NCI-H345 treated with DMSO at 0.1 percent for 48 hours (cell line): ENCODE data around the gene RANBP1.

Source experiments
- DNase-seq: peaks from one replicate; lab custom pipeline; 2025; ENCODE audit not compliant: unreplicated experiment; lab: John Stamatoyannopoulos, UW

The RANBP1 gene

DNA sequence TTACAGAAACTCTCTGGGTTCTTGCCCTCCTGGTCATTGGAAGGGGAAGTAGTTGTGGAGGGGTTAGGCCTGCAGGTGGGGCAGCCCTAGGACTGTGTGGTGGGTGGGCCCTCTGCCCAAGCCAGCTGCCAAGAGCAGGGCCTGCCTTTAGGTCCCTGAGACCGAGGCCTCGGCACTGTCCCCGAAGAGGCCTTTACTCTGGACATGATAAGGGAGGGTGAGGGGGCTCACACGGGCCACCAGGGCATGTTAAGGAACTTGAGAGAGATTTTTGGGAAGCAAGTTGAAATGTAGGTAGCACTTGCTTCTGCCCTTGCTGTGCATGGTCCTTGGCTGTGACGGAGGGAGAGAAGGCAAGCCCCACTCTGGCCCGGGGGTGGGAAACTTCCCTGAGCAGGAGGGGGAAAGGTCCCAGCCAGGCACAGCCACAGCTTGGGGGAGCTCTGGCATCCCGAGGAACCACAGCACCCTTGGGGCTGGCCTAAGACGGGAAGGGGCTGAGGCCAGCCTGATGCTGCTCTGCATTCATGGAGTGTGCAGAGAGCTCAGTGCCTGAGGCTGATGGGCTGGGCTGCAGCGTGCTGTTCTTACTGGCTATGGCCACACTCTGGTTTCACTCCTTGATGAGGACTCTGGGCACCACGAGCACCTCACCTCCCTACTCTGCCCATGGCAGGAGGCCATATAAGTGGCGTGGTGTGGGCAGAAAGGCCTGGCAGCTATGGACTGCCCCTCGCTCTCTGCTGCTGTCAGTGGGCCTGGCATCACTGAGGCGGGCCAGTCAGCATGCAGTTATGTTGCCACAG, 7.8 kb upstream of the RANBP1 start:
- DNase-seq: no peak

DNA sequence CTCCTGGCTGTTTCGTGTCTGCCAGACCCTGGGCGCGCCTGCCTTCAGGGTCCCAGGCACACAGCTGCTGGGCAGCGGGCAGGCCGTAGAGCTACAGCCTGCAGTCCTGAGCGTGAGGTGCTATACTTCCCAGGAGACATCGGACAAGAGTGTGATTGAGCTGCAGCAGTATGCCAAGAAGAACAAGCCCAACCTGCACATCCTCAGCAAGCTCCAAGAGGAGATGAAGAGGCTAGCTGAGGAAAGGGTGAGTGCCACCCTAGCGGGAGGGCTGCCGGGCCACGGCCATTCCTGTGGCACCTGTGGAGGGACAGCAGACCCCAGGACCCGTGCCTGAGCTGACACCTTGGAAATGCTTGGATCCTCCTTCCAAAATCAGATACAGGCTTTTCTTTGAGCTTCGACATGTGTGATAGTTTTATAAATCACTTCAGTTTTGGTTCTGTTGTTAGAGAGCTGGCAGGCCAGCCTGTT, 7.1 kb upstream of the RANBP1 start:
- no peak for DNase-seq

DNA sequence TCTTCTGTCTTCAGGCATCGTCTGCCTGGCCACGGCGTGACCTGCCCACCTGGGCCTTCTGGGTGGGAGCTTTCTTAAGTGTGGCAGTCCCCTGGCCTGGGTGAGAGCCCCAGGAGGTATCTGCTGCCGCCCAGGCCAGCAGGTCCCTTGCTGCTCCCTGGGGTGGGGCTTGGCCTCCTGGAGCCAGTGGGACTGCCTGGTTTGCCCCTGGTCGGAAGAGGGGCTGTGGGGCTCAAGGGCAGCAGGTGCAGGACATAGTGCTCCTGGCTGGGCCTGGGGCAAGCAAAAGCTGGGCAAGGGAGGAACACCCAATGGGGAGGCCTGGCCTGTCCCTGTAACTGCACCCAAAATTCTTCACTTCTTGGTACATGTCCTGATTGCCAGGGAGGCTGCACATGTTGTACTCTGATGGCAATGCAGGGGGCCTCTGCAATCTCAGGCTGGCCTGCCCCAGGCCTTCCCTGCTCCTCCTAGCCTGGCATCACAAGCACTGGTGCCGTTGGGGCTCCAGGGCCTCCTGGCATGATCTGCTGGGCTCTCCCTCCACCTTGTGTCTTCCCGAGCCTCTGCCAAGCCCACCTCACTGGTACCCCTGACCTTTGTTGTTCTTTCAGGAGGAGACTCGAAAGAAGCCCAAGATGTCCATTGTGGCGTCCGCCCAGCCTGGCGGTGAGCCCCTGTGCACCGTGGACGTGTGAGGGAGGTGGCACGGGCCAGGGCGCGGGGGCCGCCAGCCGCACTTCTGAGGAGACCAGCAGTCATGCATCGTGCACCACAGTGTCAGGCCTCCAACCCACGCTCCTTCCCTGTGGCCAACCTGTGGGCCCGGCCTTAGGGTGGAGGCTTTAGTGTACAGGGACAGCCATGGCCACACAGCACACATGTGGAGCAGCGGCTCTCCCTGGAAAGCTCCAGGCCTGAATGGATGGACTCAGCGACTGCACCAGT, 6.2 kb upstream of the RANBP1 start:
- no peak for DNase-seq

DNA sequence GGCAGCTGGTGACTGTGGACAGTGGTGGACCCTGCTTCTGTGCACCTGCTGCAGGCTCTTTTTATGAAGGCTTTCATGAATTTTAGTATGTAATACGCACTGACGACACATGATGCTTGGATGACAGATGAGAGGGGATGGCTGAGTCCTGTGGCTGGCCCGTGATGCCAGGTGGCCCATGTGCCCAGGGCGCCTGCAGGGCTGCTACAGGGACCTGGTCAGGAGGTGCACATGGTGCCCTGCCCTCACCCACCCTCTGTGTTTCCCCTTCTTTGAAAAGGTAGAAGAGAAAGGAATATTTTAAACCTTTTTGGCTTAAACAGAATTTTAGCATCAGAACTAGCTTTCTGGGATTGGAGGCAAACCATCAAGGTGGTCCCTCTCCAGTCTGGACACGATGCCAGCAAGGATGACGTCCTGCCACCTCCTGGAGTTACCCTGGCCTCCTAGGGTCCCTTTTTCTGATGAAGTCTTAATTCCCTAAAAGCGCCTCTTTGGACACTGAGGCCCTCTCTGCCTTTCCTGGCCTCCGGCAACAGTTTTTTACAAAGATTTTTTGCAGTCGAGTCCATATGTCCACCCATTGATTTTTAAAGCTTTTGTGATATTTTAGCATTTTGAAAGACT, 5.4 kb upstream of the RANBP1 start:
- DNase-seq: no peak

DNA sequence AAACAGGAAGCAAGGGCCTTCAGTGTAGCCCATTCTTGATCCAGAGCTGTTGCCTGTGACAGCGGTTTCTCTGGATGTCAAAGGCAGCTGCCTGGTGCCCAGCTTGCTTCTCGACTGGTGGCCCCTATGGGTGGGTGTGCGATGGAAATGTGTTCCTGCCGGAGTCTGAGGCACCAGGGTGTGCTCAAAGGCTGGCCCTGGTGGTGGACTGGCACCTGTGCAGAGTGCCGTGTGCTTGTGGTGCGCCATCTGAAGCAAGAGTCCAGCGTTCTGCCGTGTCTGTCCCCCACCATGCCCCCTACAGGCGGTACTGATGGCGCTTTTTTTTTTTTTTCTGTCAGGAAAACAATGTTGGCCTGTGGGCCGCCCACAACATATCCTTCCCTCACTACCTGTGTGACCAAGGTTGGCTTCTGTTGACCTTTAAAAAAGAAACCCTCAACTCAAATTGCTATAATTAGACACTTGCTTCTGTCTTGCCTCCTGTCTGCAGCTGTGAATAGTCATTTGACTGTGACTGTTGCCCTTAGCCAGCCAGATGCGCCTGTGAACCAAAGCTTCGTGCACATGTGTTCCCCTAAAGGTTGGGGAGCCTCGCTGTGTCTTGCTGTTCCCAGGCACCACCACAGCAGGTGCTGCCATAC, 4.7 kb upstream of the RANBP1 start:
- DNase-seq: no peak

DNA sequence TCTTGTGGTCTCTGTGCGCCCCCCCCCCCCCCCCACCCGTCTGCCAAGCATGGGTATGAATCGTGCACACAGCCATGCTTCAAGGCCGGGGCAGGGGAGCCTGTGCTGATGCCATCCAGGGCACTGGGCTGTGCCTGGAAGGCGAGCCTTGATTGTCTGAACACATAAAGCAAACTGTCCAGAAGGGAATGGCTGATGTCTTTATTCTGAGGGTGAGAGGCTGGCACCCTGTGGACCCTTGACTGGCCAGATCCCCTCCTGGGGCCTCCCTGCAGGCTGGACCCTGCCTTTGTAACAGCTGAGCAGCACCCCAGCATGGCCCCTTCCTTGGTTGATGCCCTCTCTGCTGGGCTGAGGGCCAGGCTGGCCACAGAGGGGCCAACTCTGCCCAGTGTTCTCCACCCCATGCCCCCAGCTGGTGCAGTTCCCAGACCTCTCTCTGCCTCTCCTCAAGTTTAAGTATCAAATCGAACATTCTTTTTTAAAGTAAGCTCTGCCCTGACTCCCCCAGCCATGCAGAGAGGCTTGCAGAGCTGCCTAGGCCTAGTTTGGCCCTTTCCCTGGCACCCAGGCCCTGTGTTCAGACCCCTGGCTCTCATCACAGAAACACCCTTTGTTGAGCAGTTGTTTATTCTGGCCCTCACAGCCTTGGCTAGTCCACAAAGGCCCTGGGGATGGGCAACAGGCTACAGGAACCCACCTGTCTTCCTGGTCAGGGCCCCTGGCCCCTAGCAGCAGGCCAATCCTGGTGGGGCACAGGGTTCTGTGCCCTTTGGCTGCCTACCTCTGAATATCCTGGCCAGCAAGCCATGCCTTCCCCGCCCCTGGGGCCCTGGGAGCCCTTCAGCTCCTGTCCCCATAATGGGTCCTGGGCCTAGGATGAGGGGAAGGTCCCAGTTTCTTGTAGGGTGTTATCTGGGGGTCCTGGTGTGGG, 3.9 kb upstream of the RANBP1 start:
- no peak for DNase-seq

DNA sequence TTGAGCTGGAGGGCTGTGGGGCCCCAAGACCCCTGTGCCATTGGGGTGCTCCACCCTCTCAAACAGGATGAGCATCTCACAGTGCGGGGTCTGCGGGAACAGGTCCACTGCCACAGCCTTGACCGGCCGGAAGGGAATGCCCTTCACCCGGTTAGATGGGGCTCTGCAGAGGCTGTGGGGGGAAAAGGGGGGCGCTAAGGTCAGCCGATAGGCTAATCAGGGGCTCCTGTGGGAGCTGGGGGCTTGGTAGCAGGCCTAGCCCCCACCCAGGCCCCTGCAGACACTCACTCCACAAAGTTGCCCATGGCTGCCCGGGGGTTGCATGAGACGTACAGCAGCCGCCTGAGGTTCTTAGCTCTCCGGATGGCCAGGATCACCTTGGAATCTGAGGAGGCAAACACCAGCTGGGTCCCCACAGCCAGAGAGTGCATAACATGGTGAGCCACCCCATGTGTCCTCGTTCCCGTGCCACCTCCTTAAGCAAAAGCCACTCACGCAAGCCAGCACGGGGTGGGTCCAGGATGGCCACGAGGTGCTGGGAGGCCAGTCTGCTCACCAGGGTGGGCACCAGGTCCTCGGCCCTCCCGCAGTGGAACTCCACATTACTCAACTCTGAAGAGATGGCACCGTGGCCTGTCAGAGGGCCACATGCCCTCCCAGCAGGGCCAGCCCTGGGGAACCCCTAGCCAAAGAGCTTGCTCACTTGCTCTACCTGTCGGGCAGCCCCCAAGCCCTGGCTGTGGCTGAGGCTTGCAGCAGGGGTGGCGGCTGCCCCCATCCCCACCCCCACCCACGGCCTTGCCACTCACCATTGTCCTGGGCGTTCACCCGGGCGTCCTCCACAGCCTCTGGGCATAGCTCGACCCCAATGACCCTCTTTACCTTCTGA, 3.0 kb upstream of the RANBP1 start:
- DNase-seq: no peak

DNA sequence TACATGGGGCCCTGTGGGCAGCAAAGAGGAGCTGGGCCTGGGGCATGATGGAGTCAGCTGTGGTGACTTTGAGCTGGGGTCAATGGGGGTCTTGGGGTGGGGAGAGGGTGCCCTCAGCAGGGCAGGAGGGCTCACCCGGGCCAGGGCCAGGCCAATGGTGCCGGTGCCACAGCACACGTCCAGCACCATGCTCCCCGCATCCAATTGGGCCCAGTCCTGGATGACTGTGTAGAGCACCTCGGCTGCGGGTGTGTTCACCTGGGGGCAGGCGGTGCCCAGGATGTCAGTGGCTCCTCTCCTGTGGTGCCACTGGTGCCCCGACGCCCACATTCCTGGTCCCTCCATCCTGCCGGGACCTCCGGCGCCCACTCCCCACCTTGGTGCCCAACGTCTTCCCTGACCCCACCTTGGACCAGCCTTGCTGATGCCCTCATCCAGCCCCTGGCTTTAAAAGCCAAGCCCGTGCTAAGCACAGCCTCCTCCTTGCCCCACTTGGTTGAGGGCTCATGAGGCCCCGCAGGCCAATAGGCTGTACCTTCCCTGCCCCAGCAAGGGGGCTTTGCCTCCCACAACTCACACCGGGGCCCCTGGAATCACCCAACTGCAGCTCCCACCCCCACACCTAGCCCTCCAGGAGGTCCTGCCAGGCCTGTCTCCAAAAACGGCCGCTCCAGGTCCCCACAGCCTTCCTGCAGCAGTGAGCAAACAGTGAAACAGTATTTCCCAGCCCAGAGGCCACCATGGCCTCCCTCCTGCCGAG, 2.2 kb upstream of the RANBP1 start:
- DNase-seq: no peak

DNA sequence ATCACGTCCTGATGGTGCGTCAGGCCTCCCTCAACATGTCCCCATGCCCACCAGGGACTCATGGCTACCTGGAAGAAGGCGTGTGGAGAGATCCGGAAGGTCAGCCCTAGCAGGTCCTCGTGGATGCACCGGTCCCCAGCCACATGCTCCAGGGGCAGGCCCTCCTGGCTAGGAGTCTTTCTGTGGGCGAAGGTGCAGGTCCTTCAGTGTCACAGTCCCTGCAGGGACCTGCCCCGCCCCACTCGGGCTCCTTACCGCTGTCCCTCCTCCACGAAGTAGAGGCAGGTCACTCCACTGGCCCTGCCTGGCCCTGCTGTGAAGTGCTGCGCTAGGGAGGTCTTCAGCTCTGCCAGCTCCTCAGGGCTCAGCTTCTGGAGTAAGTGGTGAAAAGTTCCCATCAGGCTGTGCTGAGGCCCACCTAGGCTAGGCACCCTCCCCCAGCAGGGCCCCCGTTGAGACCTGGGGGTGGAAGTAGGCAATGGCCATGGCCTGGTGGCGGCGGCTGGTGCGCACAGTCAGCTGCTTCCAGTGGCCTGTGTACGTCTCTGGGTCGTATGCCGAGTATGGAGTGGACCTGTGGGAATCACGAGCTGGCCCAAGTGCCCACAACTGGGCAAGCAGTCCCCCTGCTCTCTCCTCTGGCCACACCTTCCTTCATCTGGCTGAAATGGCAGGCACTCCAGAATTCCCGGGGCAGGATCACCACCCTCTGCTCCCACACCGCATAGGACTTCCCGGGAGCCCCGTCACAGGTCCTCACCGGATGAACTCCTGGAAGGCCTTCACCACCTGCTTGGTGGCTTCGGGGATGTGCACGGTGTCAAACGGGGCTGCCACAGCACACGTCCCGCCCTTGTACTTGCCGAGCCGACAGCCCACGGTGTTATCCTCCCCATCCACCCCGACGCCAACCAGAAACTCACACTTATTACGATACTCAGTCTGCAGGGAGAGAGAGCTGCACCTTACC, 1.1 kb upstream of the RANBP1 start:
- no peak for DNase-seq

DNA sequence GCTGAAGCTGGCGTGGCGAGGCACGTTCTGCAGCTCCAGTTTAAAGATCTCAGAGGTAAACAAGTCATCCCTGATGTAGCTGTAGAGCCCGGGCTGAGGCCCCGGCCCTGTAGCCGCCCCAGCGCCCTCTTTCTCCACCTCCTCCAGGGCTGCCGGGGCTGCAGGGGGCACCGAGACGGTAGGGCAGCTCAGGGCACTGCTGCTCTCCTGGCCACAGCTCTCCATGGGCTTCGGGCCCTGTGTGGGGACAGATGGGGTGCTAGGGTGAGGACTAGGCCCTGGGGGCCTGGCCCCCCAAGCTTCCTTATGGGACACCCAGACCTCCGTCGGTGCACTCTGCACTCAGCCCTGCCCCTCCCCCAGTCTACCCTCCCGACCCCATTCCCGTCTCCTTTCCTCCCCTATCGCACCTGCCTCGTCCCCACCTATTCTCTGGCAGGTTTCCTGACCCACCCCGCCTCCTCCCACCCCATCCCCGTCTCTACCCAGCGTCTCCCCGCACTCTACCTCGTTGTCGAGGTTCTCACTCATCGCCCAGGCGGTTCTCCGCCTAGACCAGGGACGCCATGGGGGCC, 559 bp downstream of the RANBP1 start:
- DNase-seq: no peak

DNA sequence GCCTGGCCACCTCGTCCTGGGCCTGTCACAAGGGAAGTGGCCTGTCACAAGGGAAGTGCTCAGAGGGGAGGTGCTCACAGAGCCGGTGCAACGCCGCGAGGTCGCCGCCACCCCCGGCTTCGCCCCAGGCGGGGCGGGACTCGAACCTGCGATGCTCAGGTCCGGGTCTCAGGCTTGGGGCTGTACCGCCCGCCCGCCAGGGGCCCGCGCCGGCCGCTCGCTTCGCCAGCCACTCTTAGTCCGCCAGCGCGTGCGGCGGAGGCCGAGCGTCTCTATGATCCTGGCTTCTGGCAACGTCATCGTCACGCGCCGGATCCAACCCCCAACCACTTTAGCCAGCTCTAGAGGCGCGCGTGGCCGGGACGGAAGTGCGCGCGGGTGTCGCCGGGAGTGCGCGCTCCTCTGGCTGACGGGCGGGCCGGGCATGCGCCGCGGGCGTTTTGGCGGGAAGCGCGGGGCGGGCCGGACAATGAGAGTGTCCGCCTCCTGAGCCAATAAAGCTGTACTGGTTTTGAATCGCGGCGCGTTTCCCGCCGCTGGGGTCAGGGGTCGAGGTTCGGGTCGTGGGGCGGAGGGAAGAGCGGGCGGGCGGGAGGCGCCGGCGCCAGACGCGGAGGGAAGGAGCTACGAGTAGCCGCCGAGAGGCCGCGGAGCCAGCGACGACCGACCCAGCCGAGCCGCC, 1.2 kb downstream of the RANBP1 start, which contains the start of gene TRMT2A:
TSS of gene TRMT2A (minus strand) at position 276 of the 682 bp plus-strand sequence. CDS start 320 bp downstream, outside the sequence.
- DNase-seq: peak; percentile 82

DNA sequence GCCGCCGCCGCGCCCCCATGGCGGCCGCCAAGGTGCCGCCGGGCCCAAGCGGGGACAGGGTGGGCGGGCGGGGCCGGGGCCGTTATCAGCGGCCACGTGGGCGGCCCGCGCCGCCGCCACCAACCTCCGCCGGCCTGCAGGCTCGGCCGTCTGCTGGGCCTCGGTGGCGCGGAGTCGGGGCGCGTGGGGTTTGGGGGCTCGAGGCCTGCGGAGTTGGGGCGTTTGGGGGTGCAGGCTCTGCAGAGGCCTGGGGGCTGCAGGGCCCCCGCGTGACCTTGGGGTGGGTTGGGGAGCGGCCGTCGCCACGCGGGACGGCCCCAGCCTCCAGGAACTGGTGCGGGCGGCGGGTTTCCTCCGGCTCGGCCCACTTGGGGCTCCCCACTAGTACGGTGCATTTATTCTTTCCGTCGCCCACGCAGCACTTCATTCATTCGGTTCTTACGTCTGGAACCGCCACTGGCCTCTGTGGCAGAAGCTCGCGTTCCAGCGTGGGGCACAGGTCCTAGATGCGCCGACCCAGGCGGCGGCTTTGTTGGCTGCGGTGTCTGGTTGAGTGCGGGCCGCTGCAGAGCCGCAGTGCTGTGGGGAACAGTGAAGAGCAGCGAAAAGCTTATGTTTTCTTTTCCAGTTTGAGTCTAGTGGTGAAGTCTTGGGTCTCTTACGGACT, 1.9 kb downstream of the RANBP1 start:
- DNase-seq: no peak

DNA sequence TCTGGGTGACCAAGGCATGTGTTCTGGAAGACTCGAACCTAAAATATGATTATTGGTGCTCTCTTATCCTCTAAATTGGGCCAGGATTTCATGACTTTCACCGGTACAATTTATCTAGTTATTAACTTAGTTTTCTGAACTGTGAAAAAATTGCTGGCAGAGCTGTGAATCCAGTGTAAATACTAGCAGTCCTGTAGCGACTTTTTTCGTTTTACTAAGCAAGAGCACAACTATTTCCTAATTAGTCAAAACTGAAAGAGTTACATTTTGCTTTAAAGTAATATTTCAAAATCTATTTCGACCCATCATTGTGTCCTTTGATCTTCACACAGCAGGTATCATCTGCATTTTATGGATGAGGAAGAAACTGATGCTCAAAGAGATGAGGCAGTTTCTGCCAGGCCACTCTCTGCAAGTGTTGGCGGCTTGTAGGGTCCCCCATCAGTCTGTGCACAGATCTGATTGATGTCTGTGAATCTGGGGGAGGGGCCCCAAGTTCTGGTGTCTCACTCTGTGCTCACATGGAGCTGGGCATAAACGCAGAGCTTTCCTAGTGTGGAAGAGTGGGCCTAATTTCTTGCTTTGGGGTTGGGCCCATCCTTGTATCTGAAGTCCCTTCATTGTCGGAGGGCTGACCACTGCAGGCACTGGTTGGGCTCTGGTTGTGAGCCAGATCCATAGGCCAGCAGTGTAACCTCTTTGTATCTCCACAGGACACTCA, 2.6 kb downstream of the RANBP1 start:
- no peak for DNase-seq

DNA sequence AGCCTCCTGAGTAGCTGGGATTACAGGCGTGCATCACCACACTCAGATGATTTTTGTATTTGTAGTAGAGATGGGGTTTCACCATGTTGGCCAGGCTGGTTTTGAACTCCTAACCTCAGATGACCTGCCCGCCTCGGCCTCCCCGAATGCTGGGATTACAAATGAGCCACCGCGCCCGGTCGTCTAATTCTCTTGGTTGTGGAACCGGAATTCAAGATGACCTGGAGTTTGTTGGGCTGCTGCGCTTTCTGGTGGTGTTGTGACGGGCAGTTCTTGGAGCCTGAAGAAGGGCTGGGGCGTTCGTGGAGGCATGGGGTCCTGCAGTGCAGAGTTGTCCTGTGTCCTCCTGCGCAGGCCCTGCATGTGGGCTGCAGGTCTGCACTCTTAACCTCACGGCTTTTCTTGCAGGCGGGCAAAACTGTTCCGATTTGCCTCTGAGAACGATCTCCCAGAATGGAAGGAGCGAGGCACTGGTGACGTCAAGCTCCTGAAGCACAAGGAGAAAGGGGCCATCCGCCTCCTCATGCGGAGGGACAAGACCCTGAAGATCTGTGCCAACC, 6.0 kb downstream of the RANBP1 start:
- no peak for DNase-seq
